ENCODE data around the gene MBOAT7. TPM values are rescaled to one million over a fixed set of nuclear protein-coding genes. Genes with fewer than 3 reads are reported as not detected.
"Not testable (repeated sequence)": the region's sequence is repeated elsewhere in the genome, so short reads cannot be mapped to it uniquely, and the experiment has no call there.

Gene MBOAT7
- total RNA-seq, 1 donor from 2014 or later, result 12.7 TPM

DNA sequence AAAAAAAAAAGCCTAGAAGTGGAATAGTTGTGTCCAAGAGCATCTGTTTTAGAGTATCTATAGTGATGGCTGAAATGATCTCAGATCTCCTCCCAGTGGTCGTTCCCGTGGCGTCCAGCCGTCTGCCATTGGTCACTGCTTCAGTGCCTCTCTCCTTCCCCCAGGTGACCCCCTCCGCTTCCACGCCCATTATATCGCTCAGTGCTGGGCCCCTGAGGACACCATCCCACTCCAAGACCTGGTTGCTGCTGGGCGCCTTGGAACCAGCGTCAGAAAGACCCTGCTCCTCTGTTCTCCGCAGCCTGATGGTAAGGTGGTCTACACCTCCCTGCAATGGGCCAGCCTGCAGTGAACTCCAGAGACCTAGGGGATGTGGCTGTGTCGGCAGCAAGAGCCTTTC, 3.6 kb upstream of the MBOAT7 start:
- ATAC-seq (ENCODE audit: poor library complexity), result no peak
- intact Hi-C loops (cut with DNase I), result no loop called here
- no peak for DNase-seq

DNA sequence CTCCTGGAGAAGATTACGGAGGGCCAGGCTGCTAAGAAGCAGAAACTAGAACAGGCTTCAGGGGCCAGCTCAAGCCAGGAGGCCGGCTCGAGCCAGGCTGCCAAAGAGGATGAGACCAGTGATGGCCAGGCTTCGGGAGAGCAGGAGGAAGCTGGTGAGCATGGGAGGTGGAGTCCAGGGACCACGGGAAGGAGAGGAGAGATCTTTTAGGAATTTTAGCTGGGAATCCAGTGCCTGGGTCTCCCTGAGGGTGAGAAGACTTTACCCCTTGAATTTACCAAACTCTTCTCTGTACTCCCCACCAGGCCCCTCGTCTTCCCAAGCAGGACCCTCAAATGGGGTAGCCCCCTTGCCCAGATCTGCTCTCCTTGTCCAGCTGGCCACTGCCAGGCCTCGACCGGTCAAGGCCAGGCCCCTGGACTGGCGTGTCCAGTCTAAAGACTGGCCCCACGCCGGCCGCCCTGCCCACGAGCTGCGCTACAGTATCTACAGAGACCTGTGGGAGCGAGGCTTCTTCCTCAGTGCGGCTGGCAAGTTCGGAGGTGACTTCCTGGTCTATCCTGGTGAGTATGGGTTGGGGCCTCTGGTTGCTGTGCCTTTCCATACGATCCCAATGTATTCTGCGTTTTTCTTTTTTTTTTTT, 2.6 kb upstream of the MBOAT7 start:
- ATAC-seq (ENCODE audit: poor library complexity), result no peak
- no peak for DNase-seq
- intact Hi-C loops (cut with DNase I), result no loop called here

- ATAC-seq (ENCODE audit: poor library complexity) (peak; percentile 59), DNase-seq (peak; percentile 93)
- intact Hi-C loops (cut with DNase I), result no loop called here
Measured at GRCh38 chr19:54191011-54191810, 1.8 kb upstream of the MBOAT7 start, which contains the start of gene TSEN34. TSS of gene TSEN34 (plus strand) at chr19:54191308. CDS start at chr19:54191365, 57 bp downstream.

DNA sequence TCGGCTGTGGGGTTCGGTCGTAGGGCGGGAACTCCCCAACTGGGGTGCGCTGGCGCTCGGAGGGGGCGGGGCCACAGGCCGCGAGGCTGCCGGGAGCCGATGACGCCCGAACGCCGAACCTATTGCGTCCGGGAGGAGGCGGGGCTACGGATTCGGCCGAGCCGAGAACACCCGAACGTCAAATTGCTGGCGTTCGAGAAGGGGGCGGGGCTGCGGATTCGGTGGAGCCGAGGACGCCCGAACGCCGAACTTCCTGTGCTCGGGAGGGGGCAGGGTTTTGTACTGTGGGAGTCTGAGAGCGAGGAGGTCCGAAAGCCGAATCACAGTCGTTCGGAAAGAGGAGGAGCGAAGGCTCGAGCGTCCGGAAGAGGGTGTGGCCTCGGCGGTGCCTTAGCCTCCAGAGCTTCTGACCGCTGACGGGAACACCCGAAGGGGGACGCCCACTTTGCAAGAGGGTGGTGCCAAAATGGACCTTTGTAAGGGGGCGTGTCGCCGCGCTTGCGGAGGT, 1.2 kb upstream of the MBOAT7 start:
- peak; percentile 79 for ATAC-seq (ENCODE audit: poor library complexity)
- intact Hi-C loops (cut with DNase I), result no loop called here
- peak; percentile 99 for DNase-seq

DNA sequence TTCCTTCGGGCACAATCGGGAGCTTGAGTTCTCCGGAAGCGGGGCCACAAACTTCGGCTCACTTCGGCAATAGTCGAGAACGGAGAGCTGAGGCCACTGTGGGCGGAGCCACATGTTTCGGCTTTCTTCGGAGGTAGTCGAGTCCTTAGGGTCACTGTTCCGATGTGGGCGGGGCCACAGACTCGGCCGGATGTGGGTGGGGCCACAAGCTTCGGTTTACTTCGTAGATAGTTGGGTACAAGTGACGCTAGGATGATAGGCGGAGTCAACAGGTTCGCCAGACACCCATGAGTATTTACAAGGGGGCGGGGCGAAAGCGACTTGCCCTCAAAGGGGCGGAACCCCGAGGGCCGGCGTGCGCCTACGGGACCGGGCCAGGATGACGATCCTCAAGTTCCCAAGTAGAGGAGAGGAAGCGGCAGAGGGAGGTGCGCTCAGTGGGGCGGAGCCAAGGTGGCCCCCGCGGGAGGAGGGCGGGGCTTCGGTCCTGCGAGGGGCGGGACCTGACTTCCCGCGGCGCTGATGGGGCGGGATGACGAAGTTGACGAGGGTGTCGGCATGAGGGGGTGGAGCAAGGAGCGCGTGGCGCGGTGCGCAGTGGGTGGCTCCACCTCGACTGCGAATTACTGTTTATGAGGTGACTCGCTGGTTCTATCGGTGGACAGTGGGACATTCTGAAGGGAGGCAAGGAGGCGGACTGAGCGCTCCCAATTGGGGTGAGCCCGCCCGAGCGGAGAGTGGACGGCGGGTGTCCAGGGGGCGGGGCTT, 539 bp upstream of the MBOAT7 start:
- ATAC-seq (ENCODE audit: poor library complexity) (peak; percentile 82), DNase-seq (peak; percentile 100)
- intact Hi-C loops (cut with DNase I), result no loop called here

DNA sequence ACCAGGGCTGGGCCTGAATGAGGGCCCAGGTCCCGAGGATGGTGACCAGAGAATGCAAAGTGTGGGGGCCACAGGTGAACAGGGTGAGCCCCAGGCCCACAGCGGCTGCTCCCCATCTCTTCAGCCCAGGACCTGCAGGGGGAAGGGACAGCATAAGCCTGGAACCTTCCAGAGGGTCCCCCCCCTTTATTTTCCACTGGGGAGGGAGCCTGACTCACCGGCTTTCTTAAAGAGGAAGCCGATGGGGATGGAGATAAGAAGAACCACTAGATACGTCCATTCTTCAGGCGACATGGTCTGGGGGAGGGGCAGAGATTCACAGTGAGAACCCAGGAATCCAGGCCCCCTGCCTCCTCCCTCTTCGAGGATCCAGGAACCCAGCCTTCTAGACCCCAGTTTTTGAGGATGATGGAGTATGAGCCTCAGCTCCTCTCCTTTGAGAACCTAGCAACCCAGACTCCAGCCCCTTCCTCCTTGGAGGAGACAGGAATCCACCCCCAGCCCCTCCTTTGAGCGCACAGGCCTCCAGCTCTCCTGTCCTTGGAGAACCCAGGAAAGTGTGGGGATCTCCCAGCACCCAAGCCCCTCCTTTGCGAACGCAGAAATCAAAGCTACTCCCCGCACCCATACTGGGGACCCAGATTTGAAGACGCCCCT, 1.0 kb downstream of the MBOAT7 start:
- intact Hi-C loops (cut with DNase I), result no loop called here
- no peak for ATAC-seq (ENCODE audit: poor library complexity)
- no peak for DNase-seq

DNA sequence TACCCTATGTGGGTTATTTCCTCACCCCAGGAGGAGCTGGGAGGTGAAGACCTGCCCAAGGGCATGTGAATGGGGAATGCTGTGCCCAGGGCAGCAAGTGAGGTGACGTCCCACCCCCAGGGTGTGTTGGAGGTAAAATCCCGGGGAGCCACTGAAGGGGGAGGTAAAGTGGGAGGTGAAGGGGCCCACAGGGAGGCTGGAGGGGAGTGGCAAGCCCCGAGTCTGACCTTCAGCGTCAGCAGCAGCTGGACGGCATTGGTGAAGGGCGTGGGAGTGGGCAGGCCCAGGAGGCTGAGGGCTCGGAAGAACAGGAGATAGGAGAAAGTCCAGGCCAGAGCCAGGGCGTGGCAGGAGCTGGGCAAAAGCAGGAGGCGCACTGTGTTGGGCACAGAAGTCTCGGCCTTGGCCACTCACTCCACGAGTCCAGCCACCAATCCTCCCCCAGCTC, 2.4 kb downstream of the MBOAT7 start:
- DNase-seq, result no peak
- intact Hi-C loops (cut with DNase I), result no loop called here

GRCh38 chr19:54186351-54186750, 3.0 kb downstream of the MBOAT7 start:
- ATAC-seq (ENCODE audit: poor library complexity) (no peak), DNase-seq (no peak)
- intact Hi-C loops (cut with DNase I), result no loop called here

More for the DNA sequence above, 2.4 kb downstream of the MBOAT7 start:
- ATAC-seq (ENCODE audit: poor library complexity), result no peak

DNA sequence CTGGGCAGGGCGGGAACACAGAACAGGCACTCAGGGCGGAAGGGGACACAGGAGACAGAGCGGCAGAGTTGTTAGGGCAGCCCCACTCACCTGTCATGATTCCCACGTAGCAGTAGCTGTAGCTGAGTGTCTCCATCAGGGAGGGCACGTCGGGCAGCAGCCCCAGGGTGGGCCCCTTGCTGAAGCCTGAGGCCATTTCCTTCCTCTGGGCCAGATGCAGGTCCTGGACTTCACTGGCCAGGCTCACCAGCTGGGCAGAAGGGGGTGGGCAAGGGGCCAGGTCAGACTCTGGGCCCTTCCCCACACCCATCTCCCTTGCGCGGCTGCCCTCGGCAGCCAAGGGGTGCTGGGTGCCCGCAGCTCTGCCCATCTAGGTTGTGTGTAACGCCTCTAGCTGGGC, 5.9 kb downstream of the MBOAT7 start:
- no peak for DNase-seq

DNA sequence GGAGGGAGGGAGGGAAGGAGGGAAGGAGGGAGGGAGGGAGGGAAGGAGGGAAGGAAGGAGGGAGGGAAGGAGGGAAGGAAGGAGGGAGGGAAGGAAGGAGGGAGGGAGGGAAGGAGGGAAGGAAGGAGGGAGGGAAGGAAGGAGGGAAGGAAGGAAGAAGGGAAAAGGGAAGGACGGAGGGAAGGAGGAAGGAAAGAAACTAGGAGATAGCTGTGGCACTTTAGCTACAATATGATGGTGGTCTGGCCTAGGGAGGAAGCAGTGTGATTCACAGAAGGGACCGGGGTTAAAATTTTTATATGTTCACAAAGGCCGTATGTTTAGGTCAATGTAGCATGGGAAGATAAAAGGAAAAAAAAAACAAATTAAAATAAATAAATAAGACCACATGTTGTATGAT, 7.5 kb downstream of the MBOAT7 start:
- DNase-seq; ATAC-seq (ENCODE audit: poor library complexity); intact Hi-C loops (cut with DNase I): not testable (repeated sequence)

More for the DNA sequence above, 5.9 kb downstream of the MBOAT7 start:
- ATAC-seq (ENCODE audit: poor library complexity), result no peak
- intact Hi-C loops (cut with DNase I), result no loop called here

DNA sequence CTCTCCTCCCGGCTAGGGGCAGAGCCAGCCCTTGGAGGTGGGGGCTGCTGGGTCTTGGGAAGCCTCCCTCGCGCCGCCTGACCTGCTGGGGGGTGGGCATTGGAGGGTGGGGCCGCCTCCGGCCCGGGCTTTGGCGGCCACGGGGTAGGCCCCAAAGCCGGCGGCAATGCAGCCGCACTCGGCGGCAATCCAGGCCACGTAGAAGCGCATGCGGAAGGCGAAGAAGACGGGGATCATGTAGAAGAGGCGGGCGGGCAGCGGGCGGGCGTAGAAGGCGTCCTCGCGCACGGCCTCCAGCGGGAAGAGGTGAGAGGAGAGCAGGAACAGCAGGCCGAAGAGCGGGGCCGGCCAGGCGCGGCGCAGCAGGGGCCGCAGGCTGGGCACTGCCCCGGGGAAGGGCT, 8.7 kb downstream of the MBOAT7 start:
- ATAC-seq (ENCODE audit: poor library complexity) (no peak), DNase-seq (no peak)
- intact Hi-C loops (cut with DNase I), result no loop called here

DNA sequence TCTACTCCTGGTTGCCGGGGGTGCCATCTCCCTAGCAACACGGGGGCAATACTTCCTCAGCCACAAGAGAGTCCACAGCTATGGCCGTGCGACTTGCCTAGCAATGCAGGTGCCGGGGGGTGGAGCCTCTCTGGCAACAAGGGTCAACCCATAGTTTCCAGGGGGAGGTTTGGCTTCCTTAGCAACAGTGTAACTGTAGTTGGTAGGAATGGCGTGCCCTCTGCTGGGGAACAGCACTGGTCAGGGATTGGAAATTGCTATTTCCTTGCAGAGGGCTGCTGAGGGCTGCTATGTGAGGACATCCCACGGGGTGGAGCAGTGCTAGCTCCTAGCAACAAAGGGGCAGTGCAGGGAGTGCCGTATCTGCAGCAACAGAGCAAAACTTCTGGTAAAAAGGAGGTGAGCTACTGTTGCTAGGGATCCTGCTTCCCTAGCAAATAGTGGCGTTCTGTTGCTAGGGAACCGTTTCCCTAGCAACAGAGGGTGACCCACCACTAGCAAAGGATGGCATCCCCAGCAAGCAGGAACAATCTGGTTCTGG, 9.4 kb downstream of the MBOAT7 start:
- DNase-seq, result no peak
- intact Hi-C loops (cut with DNase I), result no loop called here
- peak; percentile 39 for ATAC-seq (ENCODE audit: poor library complexity)

GRCh38 chr19:54179262-54179852, 10.0 kb downstream of the MBOAT7 start:
- intact Hi-C loops (cut with DNase I), result no loop called here
- DNase-seq (no peak), ATAC-seq (ENCODE audit: poor library complexity) (no peak)

DNA sequence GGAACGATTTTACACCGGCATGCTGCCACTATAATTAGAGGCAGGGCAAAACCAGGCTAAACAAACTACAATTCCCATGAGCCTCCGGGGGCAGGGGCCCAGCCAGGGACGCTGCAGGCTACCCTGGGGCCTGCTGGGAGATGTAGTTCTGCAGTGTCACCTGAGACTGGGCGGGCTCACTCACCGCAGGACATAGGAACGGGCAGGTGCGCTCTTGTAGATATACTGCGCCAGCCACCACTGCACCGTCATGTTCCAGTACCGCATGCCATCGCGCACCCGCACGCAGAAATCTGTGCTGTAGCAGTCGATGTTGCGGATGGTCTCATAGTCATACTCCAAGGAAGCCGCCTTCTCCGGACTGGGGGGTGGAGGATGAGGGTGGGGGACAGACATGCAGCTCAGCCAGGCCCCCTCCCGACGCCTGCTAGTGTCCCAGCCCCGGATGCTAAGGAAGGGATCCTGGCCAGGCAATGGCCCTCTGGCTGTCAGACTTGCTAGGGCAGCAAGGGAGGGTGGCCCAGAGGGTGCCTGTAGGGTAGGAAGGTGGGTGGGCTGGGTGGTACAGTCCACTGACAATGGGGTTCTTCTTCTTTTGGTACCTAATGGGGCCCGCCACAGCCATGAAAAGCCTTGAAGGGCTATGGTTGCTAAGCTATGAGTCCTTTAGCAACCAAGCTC, 10.7 kb downstream of the MBOAT7 start:
- DNase-seq (no peak), ATAC-seq (ENCODE audit: poor library complexity) (peak; percentile 83)
- intact Hi-C loops (cut with DNase I), result no loop called here

DNA sequence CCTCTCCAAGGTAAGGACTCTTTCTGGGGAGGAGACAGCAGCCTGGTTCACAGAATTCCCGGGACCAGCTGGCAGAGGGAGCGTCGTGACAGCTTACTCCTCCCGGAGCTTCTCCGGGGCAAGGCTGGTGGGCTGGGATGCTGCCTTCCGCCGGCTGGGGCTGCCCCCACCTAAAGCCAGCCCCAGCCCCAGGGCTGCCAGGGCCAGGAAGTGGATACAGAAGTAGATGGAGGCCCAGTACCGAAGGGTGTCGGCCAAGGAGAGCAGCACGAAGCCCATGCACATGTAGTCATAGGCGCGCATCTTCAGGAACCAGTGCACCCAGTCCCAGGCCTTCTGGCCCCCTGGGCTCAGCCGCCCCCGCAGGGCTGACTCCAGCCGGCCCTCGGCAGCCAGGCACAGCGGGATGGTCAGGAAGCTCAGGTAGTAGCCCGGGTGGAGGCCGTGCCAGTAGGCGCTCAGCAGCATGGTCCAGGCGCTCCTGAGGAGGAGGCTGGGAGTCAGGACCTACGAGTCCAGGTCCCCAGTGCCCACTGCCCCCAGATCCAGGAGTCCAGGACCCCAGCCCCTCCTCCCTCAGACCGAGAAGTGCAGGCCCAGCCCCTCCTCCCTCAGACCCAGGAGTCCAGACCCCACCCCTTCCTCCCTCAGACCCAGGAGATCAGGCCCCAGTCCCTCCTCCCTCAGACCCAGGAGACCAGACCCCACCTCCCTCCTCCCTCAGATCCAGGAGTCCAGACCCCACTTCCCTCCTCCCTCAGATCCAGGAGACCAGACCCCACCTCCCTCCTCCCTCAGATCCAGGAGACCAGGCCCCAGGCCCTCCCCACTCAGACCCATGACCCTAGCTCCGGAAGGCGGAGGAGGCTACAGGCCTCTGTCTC, 15.2 kb downstream of the MBOAT7 start:
- ATAC-seq (ENCODE audit: poor library complexity) (no peak), DNase-seq (no peak)
- intact Hi-C loops (cut with DNase I), result loop anchor here (5.0 kb wide), 1 partner anchor 58 kb away; no protein-coding TSS in a partner anchor

DNA sequence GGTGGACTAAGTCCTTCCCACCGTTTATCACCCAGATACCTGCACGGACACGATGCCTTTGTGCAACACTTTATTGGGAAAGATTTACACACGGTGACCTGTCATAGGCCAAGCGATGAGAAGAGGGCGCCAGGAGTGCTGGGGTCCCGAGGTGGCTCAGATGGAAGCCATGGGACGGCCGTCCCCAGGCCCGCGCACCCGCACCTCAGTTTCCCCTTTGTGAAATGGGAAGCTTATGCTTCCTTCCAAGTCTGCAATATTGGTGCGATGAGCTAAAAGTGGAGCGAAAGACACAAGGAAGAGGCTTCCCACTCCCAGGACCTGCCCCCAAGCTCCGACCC, 16.1 kb downstream of the MBOAT7 start:
- no peak for ATAC-seq (ENCODE audit: poor library complexity)
- intact Hi-C loops (cut with DNase I), result loop anchor here (5.0 kb wide), 1 partner anchor 59 kb away; no protein-coding TSS in a partner anchor
- DNase-seq, result no peak
